B cell (primary cell): ENCODE results near the gene EPG5.

ENCODE experiments used
- CTCF ChIP-seq: fragments of 200-600 bp; IDR thresholded peaks from one replicate; pipeline ENCODE4 v1.8.0; 2022; ENCODE audit warnings: antibody characterized with exemption, mild to moderate bottlenecking
- EZH2 ChIP-seq: IDR thresholded peaks from 2 replicates; pipeline ENCODE4 v1.6.1; 2012; ENCODE audit warnings: borderline replicate concordance, low read depth, mild to moderate bottlenecking, moderate library complexity, low read length; ENCODE audit not compliant: insufficient read depth, poor library complexity, severe bottlenecking

GRCh38 chr18:45860492-45860891 is 106.6 kb downstream of the EPG5 start:
- TF ChIP-seq CTCF = no peak
- no peak for TF ChIP-seq EZH2
